HepG2 (cell line): ENCODE results near the gene TSC22D4. TPM values are rescaled to one million over a fixed set of nuclear protein-coding genes. Genes with fewer than 3 reads are reported as not detected.

Source experiments
- ADNP ChIP-seq: sonication (generic); formaldehyde crosslinking; IDR thresholded peaks from 2 replicates; pipeline ENCODE4 v1.4.0; 2020; ENCODE audit warnings: missing genetic modification reagents
- CAMTA2 ChIP-seq: sonication (generic); formaldehyde crosslinking; IDR thresholded peaks from 2 replicates; pipeline ENCODE4 v1.4.0; 2020; ENCODE audit warnings: mild to moderate bottlenecking, missing genetic modification reagents, borderline replicate concordance
- ETV6 ChIP-seq: sonication (generic); formaldehyde crosslinking; conservative IDR thresholded peaks from 2 replicates; pipeline ENCODE4 v1.4.0; 2020; ENCODE audit warnings: missing genetic modification reagents
- GRHL1 ChIP-seq: sonication (generic); formaldehyde crosslinking; conservative IDR thresholded peaks from 2 replicates; pipeline ENCODE4 v1.8.0; 2022; ENCODE audit warnings: missing genetic modification reagents
- HMGA1 ChIP-seq: sonication (generic); formaldehyde crosslinking; conservative IDR thresholded peaks from 2 replicates; pipeline ENCODE4 v1.4.0; 2020; ENCODE audit warnings: missing genetic modification reagents
- ISX ChIP-seq: sonication (generic); formaldehyde crosslinking; conservative IDR thresholded peaks from 2 replicates; pipeline ENCODE4 v1.5.0; 2020; ENCODE audit warnings: missing genetic modification reagents
- KDM2A ChIP-seq: sonication (generic); formaldehyde crosslinking; IDR thresholded peaks from 2 replicates; pipeline ENCODE4 v1.4.0; 2020; ENCODE audit warnings: low read depth, missing genetic modification reagents, borderline replicate concordance
- KDM4B ChIP-seq: sonication (generic); formaldehyde crosslinking; IDR thresholded peaks from 2 replicates; pipeline ENCODE4 v1.4.0; 2020; ENCODE audit warnings: missing genetic modification reagents
- MAFF ChIP-seq: IDR thresholded peaks from 2 replicates; pipeline ENCODE4 v1.6.1; 2011; ENCODE audit warnings: low read depth, low read length, improper control_type of control experiment
- MIER3 ChIP-seq: IDR thresholded peaks from 2 replicates; pipeline ENCODE4 v1.6.1; 2016; ENCODE audit warnings: missing compliant biosample characterization, borderline replicate concordance
- MTA3 ChIP-seq: sonication (generic); formaldehyde crosslinking; IDR thresholded peaks from 2 replicates; pipeline ENCODE4 v1.4.0; 2020; ENCODE audit warnings: missing genetic modification reagents
- PAWR ChIP-seq: sonication (generic); formaldehyde crosslinking; IDR thresholded peaks from 2 replicates; pipeline ENCODE4 v1.4.0; 2020; ENCODE audit warnings: missing genetic modification reagents, mild to moderate bottlenecking, borderline replicate concordance
- PHF5A ChIP-seq: IDR thresholded peaks from one replicate; pipeline ENCODE4 v1.6.1; 2018; ENCODE audit warnings: low read depth, missing genetic modification reagents; ENCODE audit not compliant: unreplicated experiment
- SOX13 ChIP-seq, 3 experiments: fragments of 450-650 bp in 1 of 3; sonication (generic) in 1 of 3; formaldehyde crosslinking in 1 of 3; IDR thresholded peaks in 2 of 3; conservative IDR thresholded peaks in 1 of 3; 2 replicates each; pipeline versions ENCODE4 v1.5.0 to v1.6.1; 2016 to 2020; ENCODE audit warnings: antibody characterized with exemption in 1 of 3, mild to moderate bottlenecking in 1 of 3, missing compliant biosample characterization in 1 of 3, missing genetic modification reagents in 1 of 3, moderate library complexity in 1 of 3
- THYN1 ChIP-seq: sonication (generic); formaldehyde crosslinking; IDR thresholded peaks from 2 replicates; pipeline ENCODE4 v1.8.1; 2023; ENCODE audit warnings: low read depth, mild to moderate bottlenecking, moderate library complexity, missing genetic modification reagents, borderline replicate concordance
- ZNF292 ChIP-seq: sonication (generic); formaldehyde crosslinking; IDR thresholded peaks from 2 replicates; pipeline ENCODE4 v1.8.1; 2022; ENCODE audit warnings: mild to moderate bottlenecking, low read depth, missing genetic modification reagents, borderline replicate concordance
- ZNF331 ChIP-seq: sonication (generic); formaldehyde crosslinking; IDR thresholded peaks from 2 replicates; pipeline ENCODE4 v1.4.0; 2020; ENCODE audit warnings: missing genetic modification reagents
- ZNF343 ChIP-seq: sonication (generic); formaldehyde crosslinking; IDR thresholded peaks from 2 replicates; pipeline ENCODE4 v1.4.0; 2020; ENCODE audit warnings: mild to moderate bottlenecking, missing genetic modification reagents
- ZNF432 ChIP-seq: sonication (generic); formaldehyde crosslinking; IDR thresholded peaks from 2 replicates; pipeline ENCODE4 v1.5.0; 2020; ENCODE audit warnings: missing genetic modification reagents, mild to moderate bottlenecking, borderline replicate concordance
- ZNF451 ChIP-seq: sonication (generic); formaldehyde crosslinking; IDR thresholded peaks from 2 replicates; pipeline ENCODE4 v1.5.0; 2020; ENCODE audit warnings: mild to moderate bottlenecking, missing genetic modification reagents
- ZNF609 ChIP-seq: sonication (generic); formaldehyde crosslinking; IDR thresholded peaks from 2 replicates; pipeline ENCODE4 v1.4.0; 2020; ENCODE audit warnings: mild to moderate bottlenecking, missing genetic modification reagents, borderline replicate concordance
- ZSCAN12 ChIP-seq: sonication (generic); formaldehyde crosslinking; IDR thresholded peaks from 2 replicates; pipeline ENCODE4 v1.9.0; 2021; ENCODE audit warnings: mild to moderate bottlenecking, missing genetic modification reagents
- ZSCAN20 ChIP-seq: sonication (generic); formaldehyde crosslinking; IDR thresholded peaks from 2 replicates; pipeline ENCODE4 v1.4.0; 2020; ENCODE audit warnings: missing genetic modification reagents, mild to moderate bottlenecking, borderline replicate concordance
- polyA plus RNA-seq, 8 experiments: library from polyadenylated mRNA; depleted of rRNA in 3 of 8; stranded (reverse) in 7 of 8; unstranded in 1 of 8; fragments of >200 nt; fragmentation: Illumina TruSeq in 4 of 8; extraction: Trizol in 4 of 8; gene quantifications; 2 replicates each; pipeline versions ENCODE4 v1.2.1 to v1.2.3, GENCODE V29; 2011 to 2016; ENCODE audit warnings: low read depth in 4 of 8, missing spikeins in 1 of 8, mixed read lengths in 1 of 8; ENCODE audit not compliant: insufficient read depth in 1 of 8
- total RNA-seq, 5 experiments: library from RNA; depleted of rRNA; stranded (reverse); fragments of >200 nt; fragmentation: Illumina TruSeq; extraction: Trizol; gene quantifications; 2 replicates each; pipeline ENCODE4 v1.2.3, GENCODE V29; 2016; ENCODE audit warnings: low read depth in 1 of 5

The TSC22D4 gene
- total and polyA plus RNA-seq, 2 of the 13 experiments (the other 11 are each of a cell fraction or from before 2014, with no cell fraction given), result 7.7 to 8.7 TPM

- TF ChIP-seq ZNF343 (CRISPR knock-in tag) (no peak), KDM4B (no peak), ADNP (CRISPR knock-in tag) (no peak), ZNF292 (CRISPR knock-in tag) (peak; percentile 60; the same call in 1 of the 2 replicates), ZSCAN20 (CRISPR knock-in tag) (no peak), ETV6 (CRISPR knock-in tag) (peak; percentile 83), HMGA1 (CRISPR knock-in tag) (no peak), PAWR (no peak), THYN1 (0 out of 2 replicates have a peak, but pooled peaks have one; percentile 76), ZNF451 (CRISPR knock-in tag) (0 out of 2 replicates have a peak, but pooled peaks have one; percentile 20), CAMTA2 (CRISPR knock-in tag) (no peak), ZNF331 (peak; percentile 70; the same call in 1 of the 2 replicates), ISX (CRISPR knock-in tag) (no peak), KDM2A (no peak), ZSCAN12 (CRISPR knock-in tag) (no peak), PHF5A (CRISPR knock-in tag) (peak; percentile 76), MAFF (peak; percentile 52; the same call in 1 of the 2 replicates), ZNF432 (CRISPR knock-in tag) (no peak), MIER3 (CRISPR knock-in tag) (peak; percentile 43; the same call in 1 of the 2 replicates), GRHL1 (CRISPR knock-in tag) (no peak), SOX13 (IDR thresholded peaks at IDR 0.05) (peak; percentile 99), SOX13 (CRISPR knock-in tag; conservative IDR thresholded peaks at IDR 0.05 in 1 of 2, IDR thresholded peaks at IDR 0.05 in 1 of 2) (peak in 1 of 2 experiments; percentile 99; a peak in 2 of 4 replicates), MTA3 (CRISPR knock-in tag) (no peak), ZNF609 (peak; percentile 89)
Measured at GRCh38 chr7:100444311-100445278, 34.4 kb downstream of the TSC22D4 start (continued).
